ENCODE data around the gene CANT1.

The CANT1 gene

DNA sequence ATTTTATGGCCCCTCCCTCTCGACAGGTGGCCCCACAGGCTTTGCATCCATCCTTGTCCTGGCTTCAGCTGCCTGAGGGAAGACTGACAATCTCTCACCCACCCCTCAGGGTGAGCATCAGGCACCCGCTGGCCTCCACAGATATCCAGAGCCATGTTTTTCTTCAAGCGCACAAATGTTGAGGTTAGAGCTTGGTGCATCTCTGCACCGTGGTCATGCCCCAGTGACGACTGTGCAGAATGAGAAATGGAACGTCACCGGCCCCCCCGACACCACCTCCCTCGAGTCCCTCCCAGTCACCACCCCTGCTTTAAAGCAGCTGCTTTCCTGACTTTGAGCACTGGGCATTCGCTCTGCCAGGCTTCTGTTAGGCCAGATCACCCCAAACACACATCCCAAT is 64.6 kb downstream of the CANT1 start:
- in situ Hi-C loops (cut with MboI; ENCODE audit: low sequenced_read_pairs), result no loop called here

DNA sequence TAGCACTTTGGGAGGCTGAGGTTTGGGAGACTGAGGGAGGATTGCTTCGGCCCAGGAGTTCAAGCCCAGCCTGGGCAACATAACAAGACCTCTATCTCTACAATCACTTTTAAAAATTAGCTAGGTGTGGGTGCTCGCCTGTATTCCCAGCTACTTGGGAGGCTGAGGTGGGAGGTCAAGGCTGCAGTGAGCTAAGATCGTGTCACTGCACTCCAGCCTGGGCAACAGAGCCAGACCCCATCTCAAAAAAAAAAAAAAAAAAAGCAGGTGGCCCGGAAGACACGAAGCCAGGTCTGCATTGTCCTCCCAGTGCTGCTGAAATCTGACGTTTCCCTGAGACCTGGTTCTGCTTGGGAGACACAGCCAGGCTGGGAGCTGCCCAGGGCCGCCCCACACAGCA is 65.5 kb downstream of the CANT1 start:
- in situ Hi-C loops (cut with MboI; ENCODE audit: low sequenced_read_pairs), result no loop called here
